Thyroid gland (tissue), 4 donors: ENCODE results near the gene PMM2.
"Not testable (repeated sequence)": the region's sequence is repeated elsewhere in the genome, so short reads cannot be mapped to it uniquely, and the experiment has no call there.

Source experiments
- CTCF ChIP-seq, 6 experiments: fragments of 200-600 bp in 3 of 6; fragments of 450-650 bp in 3 of 6; sonication (generic) in 3 of 6; IDR thresholded peaks; one replicate each; pipeline ENCODE4 v1.5.1; 2016 to 2019; ENCODE audit warnings: antibody characterized with exemption in 6 of 6, mild to moderate bottlenecking in 2 of 6, inconsistent platforms in 1 of 6, moderate library complexity in 1 of 6
- POLR2A ChIP-seq, 2 donors: fragments of 450-650 bp; IDR thresholded peaks; one replicate each; pipeline ENCODE4 v1.6.1; 2017; ENCODE audit warnings: antibody characterized with exemption in 2 of 2, mild to moderate bottlenecking in 2 of 2, moderate library complexity in 1 of 2

GRCh38 chr16:8869988-8870241, 72.3 kb downstream of the PMM2 start:
- TF ChIP-seq CTCF, POLR2A (IDR thresholded peaks at IDR 0.05): not testable (repeated sequence)
